ENCODE results near the gene SCEL. TPM values are rescaled to one million over a fixed set of nuclear protein-coding genes. Genes with fewer than 3 reads are reported as not detected.

SCEL gene
- total RNA-seq, 5 donors from 2014 or later (not counting 1 experiment from before 2014, with no cell fraction given) = 0.09 TPM; not detected in 3

DNA sequence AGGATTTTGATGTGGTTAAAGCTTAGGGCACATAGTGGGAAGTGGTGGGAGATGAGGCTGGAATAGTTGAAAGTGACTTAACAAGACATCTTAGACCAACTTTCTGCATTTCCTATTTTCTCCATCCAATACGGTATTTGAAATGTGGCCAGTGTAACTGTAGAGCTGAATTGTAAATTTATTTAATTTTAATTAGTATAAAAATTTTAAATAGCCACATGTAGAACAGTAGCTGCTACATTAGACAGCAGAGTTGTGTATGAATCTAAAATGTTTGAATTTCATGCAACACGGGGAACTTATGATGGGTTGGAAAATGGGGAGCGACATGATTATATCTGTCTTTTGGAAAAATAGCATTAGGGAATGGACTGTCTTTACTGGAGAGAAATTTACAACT lies 7.1 kb upstream of the SCEL start:
- H3K27ac ChIP-seq (ENCODE audit: low read length) = no peak overlapping the region

DNA sequence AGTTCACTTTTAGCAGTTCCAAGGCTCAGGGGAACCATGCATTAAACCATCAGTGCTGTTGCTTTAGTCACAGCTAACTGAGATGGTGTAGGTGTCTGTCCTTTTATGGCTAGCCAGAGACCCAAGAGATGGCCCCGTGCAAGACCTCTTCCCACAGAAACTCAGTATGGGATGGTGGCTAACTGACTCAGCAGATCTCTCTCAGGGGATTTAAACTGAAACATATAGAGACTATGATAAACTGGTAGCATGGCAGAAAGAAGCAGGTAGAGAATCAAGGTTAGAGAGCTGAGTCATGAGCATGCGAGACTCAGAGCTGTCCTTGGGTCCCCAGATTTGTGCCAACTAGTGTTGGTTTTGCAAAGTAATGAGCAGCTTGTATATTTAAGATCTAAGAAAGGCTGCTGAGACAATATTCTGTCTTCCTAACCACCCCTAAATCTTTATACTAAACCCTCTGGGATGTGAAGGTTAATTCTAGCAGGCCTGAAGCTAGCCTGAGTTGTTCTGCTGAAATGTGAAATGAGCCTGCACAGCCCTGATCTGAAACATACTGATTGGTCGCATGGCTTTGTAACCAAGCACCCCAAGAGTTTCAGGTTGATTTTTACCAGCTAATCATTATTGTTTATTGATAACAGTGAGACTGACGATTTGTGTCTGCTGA lies 6.5 kb upstream of the SCEL start:
- Histone ChIP-seq H3K27me3 (replicated peaks in 1 of 2; ENCODE audit: control insufficient read depth in 2 of 2, extremely low read depth in 1 of 2, insufficient read depth in 2 of 2, low read length in 1 of 2) (no peaks in the 10 kb centered on the region), H3K4me3 (ENCODE audit: control insufficient read depth in 1 of 2, extremely low read depth in 1 of 2, low read length in 1 of 2) (no peak overlapping the region), H3K4me1 (ENCODE audit: control insufficient read depth in 1 of 2, extremely low read depth in 1 of 2, insufficient read depth in 2 of 2, low read length in 2 of 2) (no peaks in the 10 kb centered on the region), H3K27ac (ENCODE audit: low read length) (no peak overlapping the region), H3K36me3 (ENCODE audit: control insufficient read depth in 2 of 2, extremely low read depth in 1 of 2, insufficient read depth in 1 of 2, low read length in 1 of 2) (no peaks in the 10 kb centered on the region), H3K9me3 (no peaks in the 10 kb centered on the region)
- ATAC-seq (replicated peaks in 1 of 4) = no peak
- WGBS (ENCODE audit: insufficient coverage) = 50% methylated on average over 2 of the region's 4 CpGs
- no peaks in the 10 kb centered on the region for H3K36me3 Mint-ChIP-seq
- CTCF ChIA-PET = interaction anchor here (0.5 to 0.6 kb wide), 2 partner anchors 16 to 51 kb away, joined by 3 to 8 read pairs; no protein-coding TSS in a partner anchor
- no peaks in the 10 kb centered on the region for H3K4me1 Mint-ChIP-seq
- H3K27ac Mint-ChIP-seq = no peak overlapping the region
- POLR2A ChIA-PET = no interaction called here
- peaks cover 3 to 12% of the 10 kb centered on the region in 2 donors for H3K27me3 Mint-ChIP-seq
- no peak overlapping the region for H3K4me3 Mint-ChIP-seq
- no peaks in the 10 kb centered on the region for H3K9me3 Mint-ChIP-seq
- no peak for DNase-seq

More for the DNA sequence above, 7.1 kb upstream of the SCEL start:
- POLR2A ChIA-PET = no interaction called here
- H3K27me3 ChIP-seq (replicated peaks in 1 of 2; ENCODE audit: control insufficient read depth in 2 of 2, extremely low read depth in 1 of 2, insufficient read depth in 2 of 2, low read length in 1 of 2) = no peaks in the 10 kb centered on the region
- no peak overlapping the region for H3K27ac Mint-ChIP-seq
- no peaks in the 10 kb centered on the region for H3K9me3 Mint-ChIP-seq
- no peaks in the 10 kb centered on the region for H3K4me1 Mint-ChIP-seq
- WGBS (ENCODE audit: insufficient coverage) = 86% methylated on average over 1 of the region's 3 CpGs
- H3K36me3 Mint-ChIP-seq = no peaks in the 10 kb centered on the region
- DNase-seq = no peak
- H3K36me3 ChIP-seq (ENCODE audit: control insufficient read depth in 2 of 2, extremely low read depth in 1 of 2, insufficient read depth in 1 of 2, low read length in 1 of 2) = no peaks in the 10 kb centered on the region
- H3K9me3 ChIP-seq = no peaks in the 10 kb centered on the region
- no peak for ATAC-seq (replicated peaks in 1 of 4)
- no peak overlapping the region for H3K4me3 Mint-ChIP-seq
- CTCF ChIA-PET = interaction anchor here (0.5 to 0.6 kb wide), 2 partner anchors 17 to 50 kb away, joined by 3 to 8 read pairs; no protein-coding TSS in a partner anchor
- peaks cover 3 to 12% of the 10 kb centered on the region in 2 donors for H3K27me3 Mint-ChIP-seq
- no peaks in the 10 kb centered on the region for H3K4me1 ChIP-seq (ENCODE audit: control insufficient read depth in 1 of 2, extremely low read depth in 1 of 2, insufficient read depth in 2 of 2, low read length in 2 of 2)
- no peak overlapping the region for H3K4me3 ChIP-seq (ENCODE audit: control insufficient read depth in 1 of 2, extremely low read depth in 1 of 2, low read length in 1 of 2)

DNA sequence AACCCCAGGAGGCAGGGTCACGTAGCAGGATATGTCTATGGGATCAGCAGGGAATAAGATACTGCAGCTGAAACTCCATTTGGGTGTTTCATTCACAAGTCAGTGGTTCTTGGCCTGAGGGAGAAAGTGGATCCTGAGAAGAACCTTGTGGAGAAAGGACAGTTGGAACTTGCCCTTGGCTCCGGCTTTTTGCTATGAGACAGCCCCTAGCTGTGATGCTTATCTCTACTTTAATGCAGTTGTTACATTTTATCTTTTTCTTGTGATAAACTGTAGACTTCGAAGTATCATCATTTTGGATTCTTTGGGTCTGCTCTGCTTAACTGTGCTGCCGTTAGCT lies 6.0 kb upstream of the SCEL start:
- CTCF ChIA-PET = no interaction called here
- Mint-ChIP-seq H3K27ac (no peak overlapping the region), H3K9me3 (no peaks in the 10 kb centered on the region), H3K4me3 (no peak overlapping the region), H3K36me3 (no peaks in the 10 kb centered on the region), H3K27me3 (peaks cover 3 to 12% of the 10 kb centered on the region in 2 donors), H3K4me1 (no peaks in the 10 kb centered on the region)
- DNase-seq (no peak), ATAC-seq (replicated peaks in 1 of 4) (no peak)
- Histone ChIP-seq H3K27me3 (replicated peaks in 1 of 2; ENCODE audit: control insufficient read depth in 2 of 2, extremely low read depth in 1 of 2, insufficient read depth in 2 of 2, low read length in 1 of 2) (no peaks in the 10 kb centered on the region), H3K4me1 (ENCODE audit: control insufficient read depth in 1 of 2, extremely low read depth in 1 of 2, insufficient read depth in 2 of 2, low read length in 2 of 2) (no peaks in the 10 kb centered on the region), H3K4me3 (ENCODE audit: control insufficient read depth in 1 of 2, extremely low read depth in 1 of 2, low read length in 1 of 2) (no peak overlapping the region), H3K27ac (ENCODE audit: low read length) (no peak overlapping the region), H3K36me3 (ENCODE audit: control insufficient read depth in 2 of 2, extremely low read depth in 1 of 2, insufficient read depth in 1 of 2, low read length in 1 of 2) (no peaks in the 10 kb centered on the region), H3K9me3 (no peaks in the 10 kb centered on the region)
- POLR2A ChIA-PET = no interaction called here
- WGBS (ENCODE audit: insufficient coverage) = 73% methylated on average over 3 of the region's 4 CpGs

GRCh38 chr13:77530875-77531274 lies 4.6 kb upstream of the SCEL start:
- H3K27me3 Mint-ChIP-seq = peaks cover 0 to 7% of the 10 kb centered on the region in 2 donors
- H3K9me3 ChIP-seq = no peaks in the 10 kb centered on the region
- CTCF ChIA-PET = no interaction called here
- H3K27ac Mint-ChIP-seq = no peak overlapping the region
- H3K36me3 Mint-ChIP-seq = no peaks in the 10 kb centered on the region
- POLR2A ChIA-PET = no interaction called here
- no peak overlapping the region for H3K4me3 Mint-ChIP-seq
- no peaks in the 10 kb centered on the region for H3K36me3 ChIP-seq (ENCODE audit: control insufficient read depth in 2 of 2, extremely low read depth in 1 of 2, insufficient read depth in 1 of 2, low read length in 1 of 2)
- no peaks in the 10 kb centered on the region for H3K27me3 ChIP-seq (replicated peaks in 1 of 2; ENCODE audit: control insufficient read depth in 2 of 2, extremely low read depth in 1 of 2, insufficient read depth in 2 of 2, low read length in 1 of 2)
- ATAC-seq (replicated peaks in 1 of 4) (no peak), DNase-seq (no peak)
- no peak overlapping the region for H3K27ac ChIP-seq (ENCODE audit: low read length)
- no peaks in the 10 kb centered on the region for H3K4me1 ChIP-seq (ENCODE audit: control insufficient read depth in 1 of 2, extremely low read depth in 1 of 2, insufficient read depth in 2 of 2, low read length in 2 of 2)
- H3K4me1 Mint-ChIP-seq = no peaks in the 10 kb centered on the region
- no peaks in the 10 kb centered on the region for H3K9me3 Mint-ChIP-seq
- H3K4me3 ChIP-seq (ENCODE audit: control insufficient read depth in 1 of 2, extremely low read depth in 1 of 2, low read length in 1 of 2) = no peak overlapping the region

GRCh38 chr13:77532983-77533382 lies 2.5 kb upstream of the SCEL start:
- Mint-ChIP-seq H3K27ac (no peak overlapping the region), H3K27me3 (no peaks in the 10 kb centered on the region), H3K4me3 (no peak overlapping the region), H3K9me3 (no peaks in the 10 kb centered on the region), H3K36me3 (no peaks in the 10 kb centered on the region), H3K4me1 (no peaks in the 10 kb centered on the region)
- POLR2A ChIA-PET = no interaction called here
- no peaks in the 10 kb centered on the region for H3K27me3 ChIP-seq (replicated peaks in 1 of 2; ENCODE audit: control insufficient read depth in 2 of 2, extremely low read depth in 1 of 2, insufficient read depth in 2 of 2, low read length in 1 of 2)
- H3K36me3 ChIP-seq (ENCODE audit: control insufficient read depth in 2 of 2, extremely low read depth in 1 of 2, insufficient read depth in 1 of 2, low read length in 1 of 2) = no peaks in the 10 kb centered on the region
- WGBS (ENCODE audit: insufficient coverage) = no CpG with 5 or more reads among the region's 2 CpGs
- H3K4me3 ChIP-seq (ENCODE audit: control insufficient read depth in 1 of 2, extremely low read depth in 1 of 2, low read length in 1 of 2) = no peak overlapping the region
- DNase-seq = no peak
- H3K27ac ChIP-seq (ENCODE audit: low read length) = no peak overlapping the region
- no peak for ATAC-seq (replicated peaks in 1 of 4)
- H3K4me1 ChIP-seq (ENCODE audit: control insufficient read depth in 1 of 2, extremely low read depth in 1 of 2, insufficient read depth in 2 of 2, low read length in 2 of 2) = no peaks in the 10 kb centered on the region
- CTCF ChIA-PET = interaction anchor here (0.6 to 1.1 kb wide), 2 partner anchors 9 to 1063 kb away, joined by 3 to 7 read pairs; no protein-coding TSS in a partner anchor
- no peaks in the 10 kb centered on the region for H3K9me3 ChIP-seq

DNA sequence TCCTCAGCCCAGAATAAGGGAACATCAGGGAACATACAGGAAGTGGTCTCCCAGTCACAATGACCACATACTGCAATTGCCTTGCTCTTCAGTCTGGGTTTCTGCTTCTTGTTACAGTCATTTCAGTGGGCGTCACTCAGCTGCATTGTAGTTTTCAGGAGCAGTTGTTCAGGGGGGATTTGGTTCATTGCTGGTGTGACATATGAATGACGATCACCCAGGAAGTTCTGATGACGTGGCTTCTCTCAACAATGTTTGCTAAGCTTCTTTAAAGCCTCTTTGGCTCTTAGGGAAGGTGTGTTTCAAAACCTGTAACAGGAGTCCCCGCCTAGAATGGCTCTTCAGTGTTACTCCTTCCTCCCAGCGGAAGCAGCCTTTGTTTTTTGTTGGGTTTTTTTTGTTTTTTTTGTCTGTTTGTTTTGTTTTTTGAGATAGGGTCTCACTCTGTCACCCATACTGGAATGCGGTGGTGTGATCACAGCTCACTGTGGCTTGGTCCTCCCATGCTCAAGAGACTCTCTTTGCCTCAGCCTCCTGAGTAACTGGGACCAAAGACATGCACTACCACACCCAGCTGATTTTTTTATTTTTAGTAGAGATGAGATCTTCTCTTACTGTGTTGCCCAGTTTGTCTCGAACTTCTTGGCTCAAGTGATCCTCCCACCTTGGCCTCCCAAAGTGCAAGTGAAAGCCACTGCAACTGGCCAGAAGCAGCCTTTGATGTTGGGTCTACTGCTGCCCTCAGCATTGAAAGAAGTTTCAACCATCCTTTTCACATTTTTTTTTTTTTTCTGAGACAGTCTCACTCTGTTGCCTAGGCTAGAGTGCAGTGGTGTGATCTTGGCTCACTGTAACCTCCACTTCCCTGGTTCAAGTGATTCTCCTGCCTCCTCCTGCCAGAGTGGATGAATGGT lies 1.4 kb upstream of the SCEL start:
- no peak for DNase-seq
- no peaks in the 10 kb centered on the region for H3K27me3 ChIP-seq (replicated peaks in 1 of 2; ENCODE audit: control insufficient read depth in 2 of 2, extremely low read depth in 1 of 2, insufficient read depth in 2 of 2, low read length in 1 of 2)
- H3K4me1 ChIP-seq (ENCODE audit: control insufficient read depth in 1 of 2, extremely low read depth in 1 of 2, insufficient read depth in 2 of 2, low read length in 2 of 2) = no peaks in the 10 kb centered on the region
- 93% methylated on average over 2 of the region's 7 CpGs for WGBS (ENCODE audit: insufficient coverage)
- Mint-ChIP-seq H3K4me3 (no peak overlapping the region), H3K36me3 (no peaks in the 10 kb centered on the region), H3K27me3 (peaks cover 0 to 10% of the 10 kb centered on the region in 2 donors), H3K9me3 (no peaks in the 10 kb centered on the region), H3K27ac (no peak overlapping the region), H3K4me1 (no peaks in the 10 kb centered on the region)
- H3K9me3 ChIP-seq = no peaks in the 10 kb centered on the region
- ATAC-seq (replicated peaks in 1 of 4) = no peak
- POLR2A ChIA-PET = no interaction called here
- H3K4me3 ChIP-seq (ENCODE audit: control insufficient read depth in 1 of 2, extremely low read depth in 1 of 2, low read length in 1 of 2) = no peak overlapping the region
- CTCF ChIA-PET = interaction anchor here (0.7 to 1.1 kb wide), 3 partner anchors 8 to 327 kb away, joined by 3 read pairs; no protein-coding TSS in a partner anchor
- H3K27ac ChIP-seq (ENCODE audit: low read length) = no peak overlapping the region
- no peaks in the 10 kb centered on the region for H3K36me3 ChIP-seq (ENCODE audit: control insufficient read depth in 2 of 2, extremely low read depth in 1 of 2, insufficient read depth in 1 of 2, low read length in 1 of 2)
